Smooth muscle cell (in vitro differentiated cells): ENCODE results near the gene CGGBP1. TPM values are rescaled to one million over a fixed set of nuclear protein-coding genes. Genes with fewer than 3 reads are reported as not detected.

Experiments used
- DNase-seq: peaks from one replicate; lab custom pipeline; 2025; ENCODE audit not compliant: unreplicated experiment; lab: John Stamatoyannopoulos, UW
- H2AFZ ChIP-seq: fragments of 200-600 bp; sonication (generic); 2 replicates; pipeline ENCODE4 v1.6.0; 2016; ENCODE audit warnings: antibody characterized with exemption, low read depth, mild to moderate bottlenecking
- H3F3A ChIP-seq: fragments of 200-600 bp; sonication (generic); 2 replicates; pipeline ENCODE4 v1.6.0; 2017; ENCODE audit warnings: antibody characterized with exemption, low read depth
- H3K27ac ChIP-seq: fragments of 200-600 bp; sonication (generic); 2 replicates; pipeline ENCODE4 v1.5.1; 2016; ENCODE audit warnings: low read depth, mild to moderate bottlenecking
- H3K27me3 ChIP-seq: fragments of 200-600 bp; sonication (generic); 2 replicates; pipeline ENCODE4 v1.6.1; 2016; ENCODE audit warnings: low read depth, mild to moderate bottlenecking
- H3K36me3 ChIP-seq: fragments of 200-600 bp; sonication (generic); 2 replicates; pipeline ENCODE4 v1.5.1; 2016; ENCODE audit warnings: low read depth
- H3K4me1 ChIP-seq: fragments of 200-600 bp; sonication (generic); 2 replicates; pipeline ENCODE4 v1.5.1; 2016; ENCODE audit warnings: low read depth
- H3K4me2 ChIP-seq: fragments of 200-600 bp; sonication (generic); 2 replicates; pipeline ENCODE4 v1.6.0; 2016; ENCODE audit warnings: mild to moderate bottlenecking
- H3K4me3 ChIP-seq: fragments of 200-600 bp; sonication (generic); 2 replicates; pipeline ENCODE4 v1.5.1; 2016; ENCODE audit warnings: mild to moderate bottlenecking
- H3K79me2 ChIP-seq: fragments of 200-600 bp; sonication (generic); 2 replicates; pipeline ENCODE4 v1.6.0; 2016; ENCODE audit warnings: low read depth, mild to moderate bottlenecking
- H3K9ac ChIP-seq: fragments of 200-600 bp; sonication (generic); 2 replicates; pipeline ENCODE4 v1.6.0; 2016; ENCODE audit warnings: low read depth
- H3K9me3 ChIP-seq: fragments of 200-600 bp; sonication (generic); replicated peaks from 2 replicates; pipeline ENCODE4 v1.5.1; 2016; ENCODE audit warnings: low read depth
- H4K20me1 ChIP-seq: fragments of 200-600 bp; sonication (generic); 2 replicates; pipeline ENCODE4 v1.6.0; 2016; ENCODE audit warnings: low read depth
- CTCF ChIP-seq: fragments of 200-600 bp; sonication (generic); IDR thresholded peaks from 2 replicates; pipeline ENCODE4 v1.5.1; 2017; ENCODE audit warnings: borderline replicate concordance, mild to moderate bottlenecking, antibody characterized with exemption; ENCODE audit not compliant: insufficient read depth, poor library complexity, severe bottlenecking
- WGBS: methylation state at CpG from one replicate; pipeline ENCODE4 v1.1.7; 2016; ENCODE audit warnings: low lambda C conversion rate; 5-methylcytosine and 5-hydroxymethylcytosine counted together
- polyA plus RNA-seq: library from polyadenylated mRNA; unstranded; fragments of >200 nt; fragmentation: Nextera tagmentation; extraction: Ambion mirVana; gene quantifications from 2 replicates; pipeline ENCODE4 v1.2.1, GENCODE V29; 2016
- total RNA-seq: library from RNA; depleted of rRNA; stranded (reverse); fragments of >200 nt; gene quantifications from 2 replicates; pipeline ENCODE4 v1.2.3, GENCODE V29; 2014

The CGGBP1 gene
- total and polyA plus RNA-seq, 2 experiments from 2014 or later = 38.3 to 62.3 TPM

- Histone ChIP-seq H3K79me2 (no peaks in the 10 kb centered on the region), H3K4me2 (no peak overlapping the region), H3K4me1 (no peaks in the 10 kb centered on the region), H2AFZ (no peak overlapping the region), H3K27ac (no peak overlapping the region), H4K20me1 (no peaks in the 10 kb centered on the region), H3F3A (no peaks in the 10 kb centered on the region), H3K9me3 (no peaks in the 10 kb centered on the region), H3K4me3 (no peak overlapping the region), H3K36me3 (no peaks in the 10 kb centered on the region), H3K9ac (no peak overlapping the region), H3K27me3 (no peaks in the 10 kb centered on the region)
- DNase-seq = no peak
- peak; percentile 88 for TF ChIP-seq CTCF
- 32% methylated on average over 6 of the region's 6 CpGs for WGBS
Measured at GRCh38 chr3:88003115-88003755, 55.6 kb downstream of the CGGBP1 start.

- Histone ChIP-seq H2AFZ (no peak overlapping the region), H3K36me3 (no peaks in the 10 kb centered on the region), H3K79me2 (no peaks in the 10 kb centered on the region), H3K4me2 (no peak overlapping the region), H4K20me1 (no peaks in the 10 kb centered on the region), H3K27ac (no peak overlapping the region), H3K9ac (no peak overlapping the region), H3K9me3 (no peaks in the 10 kb centered on the region), H3F3A (no peaks in the 10 kb centered on the region), H3K4me3 (no peak overlapping the region), H3K27me3 (no peaks in the 10 kb centered on the region), H3K4me1 (no peaks in the 10 kb centered on the region)
- WGBS = 93% methylated on average over 3 of the region's 3 CpGs
- TF ChIP-seq CTCF = no peak
- DNase-seq = no peak
Measured at GRCh38 chr3:88002448-88002847, 56.4 kb downstream of the CGGBP1 start.

Other genes with a start within 250 kb of the CGGBP1 start
- gene ZNF654, start 250 bp upstream of the CGGBP1 start, total RNA-seq = 21.2 and 22.9 TPM in 2 replicates
- 4.9 and 6.4 TPM in 2 replicates for gene ZNF654, start 250 bp upstream of the CGGBP1 start, polyA plus RNA-seq
- gene C3orf38, start 91.0 kb upstream of the CGGBP1 start, total RNA-seq = 26.3 and 36.9 TPM in 2 replicates
- gene C3orf38, start 91.0 kb upstream of the CGGBP1 start, polyA plus RNA-seq = 15.7 and 21.0 TPM in 2 replicates